KG1 (cell line): ENCODE results near the gene GLCCI1.
"Not testable (repeated sequence)": the region's sequence is repeated elsewhere in the genome, so short reads cannot be mapped to it uniquely, and the experiment has no call there.

ENCODE experiments used
- DNase-seq: peaks from one replicate; lab custom pipeline; 2025; lab: John Stamatoyannopoulos, UW

GLCCI1 gene

GRCh38 chr7:8094164-8095140 is 125.9 kb downstream of the GLCCI1 start:
- DNase-seq: no peak

- not testable (repeated sequence) for DNase-seq
Observed at GRCh38 chr7:8101292-8101691, 132.7 kb downstream of the GLCCI1 start.

GRCh38 chr7:8103282-8103681 is 134.7 kb downstream of the GLCCI1 start:
- DNase-seq: no peak

- DNase-seq: no peak
Observed at GRCh38 chr7:8105449-8106095, 137.0 kb downstream of the GLCCI1 start.

GRCh38 chr7:8109196-8110022 is 140.8 kb downstream of the GLCCI1 start:
- no peak for DNase-seq

- no peak for DNase-seq
Observed at GRCh38 chr7:8111282-8111960, 142.8 kb downstream of the GLCCI1 start.

- DNase-seq: no peak
Observed at GRCh38 chr7:8112685-8113084, 144.1 kb downstream of the GLCCI1 start.

- DNase-seq: no peak
Observed at GRCh38 chr7:8113184-8113583, 144.6 kb downstream of the GLCCI1 start.

- no peak for DNase-seq
Observed at GRCh38 chr7:8114175-8114574, 145.6 kb downstream of the GLCCI1 start.

GRCh38 chr7:8115547-8116402 is 147.2 kb downstream of the GLCCI1 start:
- DNase-seq: no peak

GRCh38 chr7:8117195-8117594 is 148.6 kb downstream of the GLCCI1 start:
- no peak for DNase-seq

- no peak for DNase-seq
Observed at GRCh38 chr7:8119262-8119661, 150.7 kb downstream of the GLCCI1 start.

- DNase-seq: no peak
Observed at GRCh38 chr7:8120390-8121058, 151.9 kb downstream of the GLCCI1 start.

- DNase-seq: no peak
Observed at GRCh38 chr7:8121243-8121642, 152.6 kb downstream of the GLCCI1 start.

GRCh38 chr7:8125680-8126444 is 157.3 kb downstream of the GLCCI1 start:
- DNase-seq: peak; percentile 87

- no peak for DNase-seq
Observed at GRCh38 chr7:8126601-8127167, 158.1 kb downstream of the GLCCI1 start.

- no peak for DNase-seq
Observed at GRCh38 chr7:8128449-8129317, 160.1 kb downstream of the GLCCI1 start.

- DNase-seq: no peak
Observed at GRCh38 chr7:8129318-8129659, 160.7 kb downstream of the GLCCI1 start.
